Neural crest cell (in vitro differentiated cells): Measurements from ENCODE around the gene CCDC81. TPM values are rescaled to one million over a fixed set of nuclear protein-coding genes. Genes with fewer than 3 reads are reported as not detected.

Source experiments
- DNase-seq: peaks from one replicate; pipeline ENCODE4 v3.0.0; 2021; ENCODE audit warnings: low read depth, mixed read lengths, low spot score
- H3K27ac Mint-ChIP-seq: one replicate; pipeline ENCODE4 v1.8.0; 2021; ENCODE audit warnings: mild to moderate bottlenecking, mixed read lengths; ENCODE audit not compliant: unreplicated experiment
- H3K27me3 Mint-ChIP-seq: 2 replicates; pipeline ENCODE4 v1.8.0; 2021; ENCODE audit warnings: low read depth, mild to moderate bottlenecking, mixed read lengths
- H3K36me3 Mint-ChIP-seq: 2 replicates; pipeline ENCODE4 v1.8.0; 2021; ENCODE audit warnings: low read depth, mild to moderate bottlenecking, mixed read lengths
- H3K4me1 Mint-ChIP-seq: 2 replicates; pipeline ENCODE4 v1.8.0; 2021; ENCODE audit warnings: mixed read lengths
- H3K4me3 Mint-ChIP-seq: one replicate; pipeline ENCODE4 v1.8.0; 2021; ENCODE audit warnings: mild to moderate bottlenecking, mixed read lengths
- H3K9me3 Mint-ChIP-seq: 2 replicates; pipeline ENCODE4 v1.8.0; 2021; ENCODE audit warnings: mixed read lengths
- total RNA-seq: library from RNA; stranded (reverse); gene quantifications from 2 replicates; pipeline ENCODE4 v1.2.1, GENCODE V29; 2021
- TF ChIP-seq, protein P1 (sequence below): fragments of 200-600 bp; sonication (generic); conservative IDR thresholded peaks from 2 replicates; pipeline ENCODE4 v1.5.0; 2021; ENCODE audit warnings: antibody characterized with exemption, mild to moderate bottlenecking

The CCDC81 gene
- total RNA-seq, 1 donor from 2014 or later: 2.8 TPM

DNA sequence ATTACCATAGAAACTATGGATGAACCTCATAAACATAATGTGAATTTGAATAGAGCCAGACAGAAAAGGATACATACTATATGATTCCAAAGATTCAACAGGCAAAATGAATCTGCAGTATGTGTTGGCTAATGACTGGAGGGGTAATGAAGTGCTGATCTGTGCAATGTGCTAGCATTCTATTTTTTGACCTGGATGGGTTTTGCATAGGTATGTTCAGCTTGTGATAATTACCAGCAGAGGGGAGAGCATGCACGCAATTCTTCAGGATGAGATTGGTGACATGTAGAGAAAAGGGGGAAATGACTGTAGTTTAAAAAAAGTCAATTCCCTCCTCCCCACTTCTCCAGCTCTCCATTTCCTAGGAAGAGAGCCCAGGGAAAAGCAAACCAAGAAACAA is 618 bp upstream of the CCDC81 start:
- peak overlapping the region; percentile 73 for H3K4me3 Mint-ChIP-seq
- TF ChIP-seq, protein P1, sequence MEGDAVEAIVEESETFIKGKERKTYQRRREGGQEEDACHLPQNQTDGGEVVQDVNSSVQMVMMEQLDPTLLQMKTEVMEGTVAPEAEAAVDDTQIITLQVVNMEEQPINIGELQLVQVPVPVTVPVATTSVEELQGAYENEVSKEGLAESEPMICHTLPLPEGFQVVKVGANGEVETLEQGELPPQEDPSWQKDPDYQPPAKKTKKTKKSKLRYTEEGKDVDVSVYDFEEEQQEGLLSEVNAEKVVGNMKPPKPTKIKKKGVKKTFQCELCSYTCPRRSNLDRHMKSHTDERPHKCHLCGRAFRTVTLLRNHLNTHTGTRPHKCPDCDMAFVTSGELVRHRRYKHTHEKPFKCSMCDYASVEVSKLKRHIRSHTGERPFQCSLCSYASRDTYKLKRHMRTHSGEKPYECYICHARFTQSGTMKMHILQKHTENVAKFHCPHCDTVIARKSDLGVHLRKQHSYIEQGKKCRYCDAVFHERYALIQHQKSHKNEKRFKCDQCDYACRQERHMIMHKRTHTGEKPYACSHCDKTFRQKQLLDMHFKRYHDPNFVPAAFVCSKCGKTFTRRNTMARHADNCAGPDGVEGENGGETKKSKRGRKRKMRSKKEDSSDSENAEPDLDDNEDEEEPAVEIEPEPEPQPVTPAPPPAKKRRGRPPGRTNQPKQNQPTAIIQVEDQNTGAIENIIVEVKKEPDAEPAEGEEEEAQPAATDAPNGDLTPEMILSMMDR: no peak
- H3K4me1 Mint-ChIP-seq: peaks cover 33% of the 10 kb centered on the region
- peaks cover 19% of the 10 kb centered on the region for H3K9me3 Mint-ChIP-seq
- no peak overlapping the region for H3K27ac Mint-ChIP-seq
- no peaks in the 10 kb centered on the region for H3K27me3 Mint-ChIP-seq
- DNase-seq: no peak
- H3K36me3 Mint-ChIP-seq: peaks cover 10% of the 10 kb centered on the region

DNA sequence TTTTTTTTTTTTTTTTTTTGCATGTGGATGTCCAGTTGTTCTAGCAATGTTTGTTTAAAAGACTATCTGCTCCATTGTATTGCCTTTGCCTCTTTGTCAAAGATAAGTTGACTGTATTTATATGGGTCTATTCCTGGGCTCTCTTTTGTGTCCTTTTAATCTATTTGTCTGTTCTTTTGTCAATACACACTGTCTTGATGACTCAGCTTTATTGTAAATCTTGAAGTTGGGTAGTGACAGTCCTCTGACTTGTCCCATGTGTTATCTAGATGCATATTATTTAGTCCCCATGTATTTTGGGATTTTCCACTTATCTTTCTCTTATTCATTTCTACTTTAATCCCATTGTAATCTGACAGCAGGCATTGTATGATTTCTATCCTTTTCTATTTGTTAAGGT is 3.3 kb downstream of the CCDC81 start:
- H3K27me3 Mint-ChIP-seq: no peaks in the 10 kb centered on the region
- peaks cover 10% of the 10 kb centered on the region for H3K9me3 Mint-ChIP-seq
- DNase-seq: no peak
- H3K4me1 Mint-ChIP-seq: peaks cover 16% of the 10 kb centered on the region
- peaks cover 8% of the 10 kb centered on the region for H3K36me3 Mint-ChIP-seq
- no peak overlapping the region for H3K27ac Mint-ChIP-seq
- no peak overlapping the region for H3K4me3 Mint-ChIP-seq
- TF ChIP-seq, protein P1: no peak

DNA sequence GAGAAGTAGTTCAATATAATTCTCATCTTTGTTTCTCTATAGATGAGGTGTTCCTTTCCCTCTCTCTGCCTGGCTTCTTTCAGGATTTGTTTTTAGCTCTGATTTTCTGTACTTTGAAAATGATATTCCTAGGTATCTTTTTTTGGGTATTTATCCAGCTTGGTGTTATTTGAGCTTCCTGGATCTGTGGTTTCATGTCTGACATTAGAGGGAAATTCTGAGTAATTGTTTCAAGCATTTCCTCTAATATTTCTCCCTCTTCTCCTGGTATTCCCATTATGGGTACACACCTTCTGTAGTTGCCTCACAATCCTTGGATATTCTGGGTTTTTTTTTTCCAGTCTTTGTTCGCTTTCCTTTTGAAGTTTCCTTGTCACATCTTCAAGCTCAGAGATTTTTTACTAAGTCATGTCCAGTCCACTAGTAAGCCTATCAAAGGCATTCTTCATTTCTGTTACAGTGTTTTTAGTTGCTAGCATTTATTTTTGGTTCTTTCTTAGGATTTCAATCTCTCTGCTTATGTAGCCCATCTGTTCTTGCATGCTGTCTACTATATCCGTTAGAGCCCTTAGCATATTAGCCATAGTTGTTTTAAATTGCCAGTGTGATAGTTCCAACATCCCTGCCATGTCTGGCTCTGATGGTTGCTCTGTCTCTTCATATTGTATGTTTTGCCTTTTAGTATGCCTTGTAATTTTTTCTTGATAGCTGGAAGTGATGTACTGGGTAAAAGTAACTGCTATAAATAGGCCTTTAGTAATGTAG is 5.8 kb downstream of the CCDC81 start:
- Mint-ChIP-seq H3K36me3 (peaks cover 8% of the 10 kb centered on the region), H3K9me3 (peaks cover 10% of the 10 kb centered on the region), H3K4me1 (no peaks in the 10 kb centered on the region), H3K27me3 (no peaks in the 10 kb centered on the region), H3K4me3 (no peak overlapping the region), H3K27ac (no peak overlapping the region)
- no peak for DNase-seq
- TF ChIP-seq, protein P1: no peak

DNA sequence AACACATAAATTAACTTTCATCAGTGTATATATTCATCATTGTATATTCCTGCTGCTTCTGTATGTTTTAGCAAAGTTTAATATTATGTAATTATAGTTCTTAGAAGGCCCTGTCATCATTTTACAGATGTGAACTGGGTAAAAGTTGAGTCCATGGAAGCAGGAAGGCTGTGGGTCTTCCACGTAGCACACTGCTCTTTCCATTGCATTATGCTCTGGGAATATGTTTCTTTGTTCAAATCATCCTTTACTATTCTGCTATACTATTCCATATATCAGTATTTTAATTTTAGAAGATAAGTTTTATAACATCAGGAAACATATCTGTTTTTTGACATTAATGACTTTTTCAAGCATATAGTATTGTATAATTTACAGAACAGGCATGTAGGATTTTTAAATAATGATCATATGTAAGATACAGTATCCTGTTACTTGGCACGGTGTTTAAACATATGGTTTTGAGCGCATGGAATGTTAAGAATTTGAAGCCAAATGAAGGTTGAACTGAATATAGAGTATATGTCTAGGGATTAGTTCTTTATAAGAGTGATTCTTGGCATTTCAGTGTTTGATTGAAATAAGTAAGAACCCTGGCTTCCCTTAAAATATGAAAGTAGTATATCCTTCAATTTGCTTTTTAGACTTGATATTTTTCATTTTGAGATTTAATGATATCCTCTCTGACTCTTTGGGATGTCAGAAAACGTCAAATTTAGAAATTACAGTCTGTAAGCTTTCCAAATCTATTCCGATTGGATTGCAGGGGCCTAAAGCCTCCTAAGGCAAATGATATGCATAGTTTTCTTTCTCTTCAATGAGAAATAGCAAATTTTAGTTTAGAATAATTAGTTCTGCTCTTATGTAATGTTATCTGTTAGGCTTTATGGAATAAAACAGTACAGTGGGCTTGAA is 8.6 kb downstream of the CCDC81 start:
- H3K27me3 Mint-ChIP-seq: no peaks in the 10 kb centered on the region
- H3K4me3 Mint-ChIP-seq: no peak overlapping the region
- no peaks in the 10 kb centered on the region for H3K36me3 Mint-ChIP-seq
- no peak for DNase-seq
- H3K4me1 Mint-ChIP-seq: no peaks in the 10 kb centered on the region
- H3K9me3 Mint-ChIP-seq: peaks cover under 1% of the 10 kb centered on the region
- H3K27ac Mint-ChIP-seq: no peak overlapping the region
- TF ChIP-seq, protein P1: no peak

DNA sequence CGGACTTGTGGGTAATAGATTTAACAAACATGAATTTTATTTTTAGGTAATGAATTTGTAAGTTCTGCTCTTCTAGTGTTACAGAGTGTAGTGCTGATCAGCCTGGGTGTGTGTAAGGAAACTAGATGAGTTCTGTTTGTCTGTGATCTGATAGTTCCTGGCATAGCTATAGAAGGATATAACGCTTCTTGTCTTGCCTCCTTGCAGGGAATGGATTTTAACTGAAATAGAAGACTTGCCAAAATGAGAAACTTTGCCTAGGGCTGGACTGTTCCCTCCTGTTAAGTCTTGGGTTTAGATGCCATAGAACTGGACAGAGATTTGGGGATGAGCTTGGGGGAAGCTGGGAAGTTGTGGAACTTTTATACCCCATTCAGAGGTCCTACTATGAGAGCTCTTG is 11.6 kb downstream of the CCDC81 start:
- no peaks in the 10 kb centered on the region for H3K27me3 Mint-ChIP-seq
- H3K36me3 Mint-ChIP-seq: no peaks in the 10 kb centered on the region
- no peak overlapping the region for H3K27ac Mint-ChIP-seq
- H3K9me3 Mint-ChIP-seq: no peaks in the 10 kb centered on the region
- no peak for DNase-seq
- no peaks in the 10 kb centered on the region for H3K4me1 Mint-ChIP-seq
- no peak overlapping the region for H3K4me3 Mint-ChIP-seq
- TF ChIP-seq, protein P1: no peak
